Glomerular visceral epithelial cell (primary cell): Measurements from ENCODE around the gene IKZF4.
A peak's percentile ranks its signal among the peaks of the same experiment; 100 is the strongest.
"Not testable (repeated sequence)": the region's sequence is repeated elsewhere in the genome, so short reads cannot be mapped to it uniquely, and the experiment has no call there.

ENCODE experiments used
- DNase-seq: peaks from one replicate; pipeline ENCODE4 v3.0.0-alpha.2; 2016; ENCODE audit errors: extremely low spot score

Gene IKZF4

DNA sequence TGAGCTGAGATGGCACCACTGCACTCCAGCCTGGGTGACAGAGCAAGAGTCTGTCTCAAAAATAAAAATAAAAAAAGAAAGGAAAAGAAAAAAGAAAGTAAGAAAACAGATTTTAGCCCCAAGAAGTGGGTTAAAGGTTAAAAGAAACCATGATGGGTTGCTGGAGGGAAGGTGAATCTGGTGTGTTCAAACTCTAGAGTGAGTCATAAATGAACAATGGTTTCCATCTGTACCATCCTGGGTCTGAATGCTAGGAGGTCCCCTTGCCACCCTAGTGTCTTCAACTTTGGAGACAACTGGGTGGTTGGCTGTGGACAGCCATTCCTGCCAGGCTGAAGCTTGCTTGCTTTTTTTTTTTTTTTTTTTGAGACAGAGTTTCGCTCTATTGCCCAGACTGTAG lies 19.3 kb downstream of the IKZF4 start:
- DNase-seq = no peak

GRCh38 chr12:56040963-56041551 lies 20.2 kb downstream of the IKZF4 start:
- DNase-seq = no peak

DNA sequence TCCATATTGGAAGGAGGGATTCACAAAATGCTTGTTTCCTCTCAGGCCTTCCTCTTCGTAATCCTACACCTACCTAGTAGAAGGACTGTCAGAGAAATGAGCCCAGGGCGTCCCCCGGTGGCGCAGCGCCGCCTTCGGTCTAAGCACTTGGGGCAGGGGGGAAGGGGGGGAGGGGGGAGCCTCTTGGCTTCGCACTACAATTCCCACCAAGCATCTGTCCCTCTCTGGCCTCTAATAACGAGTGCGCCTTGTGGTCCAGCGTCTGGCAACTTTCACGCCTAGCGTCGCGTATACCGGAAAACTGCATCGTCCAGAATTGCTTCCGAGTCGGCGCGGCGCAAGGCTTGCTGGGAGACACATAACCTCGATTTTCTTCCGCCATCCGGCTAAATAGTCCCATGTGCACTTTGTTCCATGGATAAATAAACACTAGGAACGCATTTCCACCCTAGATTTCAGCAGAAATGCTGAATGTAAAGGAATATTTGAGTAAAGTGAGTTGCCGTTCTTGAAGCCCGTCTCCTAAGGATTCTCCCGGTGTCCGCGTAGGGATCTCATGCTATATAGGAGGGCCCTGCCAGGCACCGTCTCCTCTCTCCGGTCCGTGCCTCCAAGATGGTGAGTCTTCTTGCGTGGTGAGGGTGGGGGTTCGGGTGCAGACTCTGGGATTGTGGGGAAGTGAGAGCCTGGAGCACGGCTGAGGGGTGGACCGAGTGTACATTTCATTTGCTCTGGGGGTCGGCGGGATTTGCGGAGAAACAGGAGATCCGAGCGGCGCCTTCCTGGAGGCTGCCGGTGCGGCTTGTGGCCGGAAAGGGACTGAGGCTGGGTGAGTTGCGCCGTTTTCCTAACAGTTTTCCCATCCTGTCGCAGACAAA lies 20.9 kb downstream of the IKZF4 start, which contains the start of gene RPS26:
Gene RPS26 (plus strand): TSS at position 367 of the 878 bp plus-strand sequence. CDS start 249 bp downstream, at position 616.
- DNase-seq = peak; percentile 99

DNA sequence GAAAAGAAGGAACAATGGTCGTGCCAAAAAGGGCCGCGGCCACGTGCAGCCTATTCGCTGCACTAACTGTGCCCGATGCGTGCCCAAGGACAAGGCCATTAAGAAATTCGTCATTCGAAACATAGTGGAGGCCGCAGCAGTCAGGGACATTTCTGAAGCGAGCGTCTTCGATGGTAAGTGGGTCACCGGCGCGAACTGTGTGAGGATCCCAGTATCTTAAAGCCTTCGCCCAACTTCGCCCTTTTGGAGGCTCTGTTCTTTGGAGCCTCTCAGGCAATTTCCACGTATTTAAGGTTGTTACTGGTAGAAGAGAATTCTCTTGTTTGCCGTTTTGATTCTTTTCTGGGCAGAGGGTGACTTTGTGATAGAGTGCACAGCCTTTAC lies 21.6 kb downstream of the IKZF4 start:
- not testable (repeated sequence) for DNase-seq

- DNase-seq = no peak
Observed at GRCh38 chr12:56042843-56043242, 22.0 kb downstream of the IKZF4 start.

GRCh38 chr12:56046027-56046780 lies 25.4 kb downstream of the IKZF4 start:
- DNase-seq = peak; percentile 16

DNA sequence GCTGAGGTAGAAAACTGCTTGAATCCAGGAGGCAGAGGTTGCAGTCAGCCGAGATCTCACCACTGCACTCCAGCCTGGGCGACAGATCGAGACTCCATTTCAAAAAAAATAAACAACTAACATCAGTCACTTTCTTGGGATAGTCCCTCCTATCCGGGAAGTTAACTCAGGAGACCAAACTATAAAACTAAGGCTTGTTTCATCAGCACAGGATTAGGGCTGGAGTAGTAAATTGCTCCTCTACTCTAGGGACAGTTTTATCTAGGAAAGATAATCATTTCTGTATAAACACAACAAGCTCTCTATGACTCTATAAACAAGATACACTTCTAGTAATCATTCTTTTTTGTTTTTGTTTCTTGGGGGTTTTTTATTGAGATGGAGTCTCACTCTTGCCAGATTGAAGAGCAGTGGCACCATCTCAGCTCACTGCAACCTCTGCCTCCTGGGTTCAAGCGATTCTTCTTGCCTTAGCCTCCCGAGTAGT lies 32.6 kb downstream of the IKZF4 start:
- DNase-seq = no peak

GRCh38 chr12:56059964-56060363 lies 39.1 kb downstream of the IKZF4 start:
- DNase-seq = peak; percentile 54

DNA sequence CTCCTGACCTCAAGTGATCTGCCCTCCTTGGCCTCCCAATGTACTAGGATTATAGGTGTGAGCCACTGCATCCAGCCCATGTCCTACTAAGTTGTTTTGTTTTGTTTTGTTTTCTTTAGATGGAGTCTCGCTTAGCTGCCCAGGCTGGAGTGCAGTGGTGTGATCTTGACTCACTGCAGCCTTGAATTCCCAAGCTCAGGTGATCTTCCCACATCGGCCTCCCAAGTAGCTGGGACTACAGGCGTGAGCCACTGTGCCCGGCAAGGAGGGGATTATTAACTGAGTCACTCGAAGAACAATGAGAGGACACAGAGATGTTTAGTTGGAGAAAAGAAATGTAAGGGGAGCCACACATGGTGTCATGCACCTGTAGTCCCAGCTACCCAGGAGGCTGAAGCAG lies 41.1 kb downstream of the IKZF4 start:
- no peak for DNase-seq

GRCh38 chr12:56062996-56063395 lies 42.2 kb downstream of the IKZF4 start:
- no peak for DNase-seq

GRCh38 chr12:56071648-56072047 lies 50.8 kb downstream of the IKZF4 start:
- no peak for DNase-seq

GRCh38 chr12:56074396-56074795 lies 53.6 kb downstream of the IKZF4 start:
- no peak for DNase-seq

DNA sequence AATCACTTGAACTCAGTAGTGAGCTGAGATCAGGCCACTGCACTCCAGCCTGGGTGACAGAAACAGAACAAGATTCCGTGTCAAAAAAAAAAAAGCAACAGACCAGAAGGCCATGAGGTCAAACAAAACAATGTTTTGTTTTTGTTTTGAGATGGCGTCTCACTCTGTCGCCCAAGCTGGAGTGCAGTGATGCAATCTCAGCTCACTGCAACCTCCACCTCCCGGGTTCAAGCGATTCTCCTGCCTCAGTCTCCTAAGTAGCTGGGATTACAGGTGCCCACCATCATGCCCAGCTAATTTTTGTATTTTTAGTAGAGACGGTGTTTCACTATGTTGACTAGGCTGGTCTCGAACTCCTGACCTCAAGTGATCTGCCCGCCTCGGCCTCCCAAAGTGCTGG lies 57.1 kb downstream of the IKZF4 start:
- DNase-seq = not testable (repeated sequence)

- no peak for DNase-seq
Observed at GRCh38 chr12:56078427-56078826, 57.6 kb downstream of the IKZF4 start.

GRCh38 chr12:56078931-56079722 lies 58.3 kb downstream of the IKZF4 start:
- DNase-seq = peak; percentile 87

DNA sequence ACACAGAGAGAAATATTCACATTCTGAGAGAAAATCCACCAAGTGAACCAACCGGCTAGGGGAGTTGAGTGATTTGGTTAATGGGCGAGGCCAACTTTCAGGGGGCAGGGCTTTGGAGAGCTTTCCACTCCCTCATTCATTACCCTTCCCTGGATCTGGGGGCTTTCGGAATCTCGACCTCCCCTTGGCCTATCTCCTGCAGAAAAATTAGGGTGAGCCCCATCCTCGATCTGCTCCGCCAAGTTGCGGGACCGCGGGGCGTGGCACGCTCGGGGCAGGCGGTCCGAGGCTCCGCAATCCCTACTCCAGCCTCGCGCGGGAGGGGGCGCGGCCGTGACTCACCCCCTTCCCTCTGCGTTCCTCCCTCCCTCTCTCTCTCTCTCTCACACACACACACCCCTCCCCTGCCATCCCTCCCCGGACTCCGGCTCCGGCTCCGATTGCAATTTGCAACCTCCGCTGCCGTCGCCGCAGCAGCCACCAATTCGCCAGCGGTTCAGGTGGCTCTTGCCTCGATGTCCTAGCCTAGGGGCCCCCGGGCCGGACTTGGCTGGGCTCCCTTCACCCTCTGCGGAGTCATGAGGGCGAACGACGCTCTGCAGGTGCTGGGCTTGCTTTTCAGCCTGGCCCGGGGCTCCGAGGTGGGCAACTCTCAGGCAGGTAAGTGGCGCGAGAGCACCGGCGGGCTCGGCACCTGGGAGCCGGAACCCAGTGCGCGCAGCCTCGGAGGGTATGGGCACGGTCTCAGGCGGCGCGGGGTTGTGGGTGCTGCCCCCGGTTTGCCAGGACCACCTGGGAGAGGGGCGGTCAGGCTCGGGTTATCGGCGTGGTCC lies 59.1 kb downstream of the IKZF4 start, which contains the start of gene ERBB3:
Gene ERBB3 (plus strand): TSS at position 443 of the 833 bp plus-strand sequence. CDS start 136 bp downstream, at position 579.
- DNase-seq = peak; percentile 83

DNA sequence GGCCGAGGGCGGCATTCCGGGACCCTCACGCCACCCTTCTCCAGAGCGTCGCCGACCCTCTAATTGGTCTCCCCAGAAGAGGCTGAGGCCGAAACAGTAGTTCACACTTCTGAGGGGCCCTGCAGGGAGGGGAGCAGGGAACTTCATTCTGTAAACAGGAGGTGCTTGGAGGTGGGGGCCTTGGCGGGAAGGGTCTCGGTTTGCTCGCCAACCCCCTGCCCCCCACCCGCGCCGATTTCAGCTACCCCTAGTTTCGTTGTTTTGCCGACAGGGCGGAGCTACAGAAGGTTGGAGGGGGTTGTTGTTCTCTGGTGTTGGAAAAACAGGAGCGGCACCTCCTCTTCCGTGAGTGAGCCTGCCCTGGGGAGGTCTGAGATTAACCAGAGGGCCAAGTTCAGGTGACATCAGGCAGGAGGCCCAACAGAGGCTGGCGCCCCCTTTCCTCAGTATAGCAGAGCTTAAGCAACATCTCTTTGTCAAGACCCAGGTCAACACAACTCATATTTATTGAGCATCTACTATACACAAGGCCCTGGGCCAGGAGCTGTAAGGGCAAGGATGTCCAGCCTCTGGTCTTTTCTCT lies 59.8 kb downstream of the IKZF4 start:
- no peak for DNase-seq

GRCh38 chr12:56081393-56082347 lies 60.8 kb downstream of the IKZF4 start:
- no peak for DNase-seq

DNA sequence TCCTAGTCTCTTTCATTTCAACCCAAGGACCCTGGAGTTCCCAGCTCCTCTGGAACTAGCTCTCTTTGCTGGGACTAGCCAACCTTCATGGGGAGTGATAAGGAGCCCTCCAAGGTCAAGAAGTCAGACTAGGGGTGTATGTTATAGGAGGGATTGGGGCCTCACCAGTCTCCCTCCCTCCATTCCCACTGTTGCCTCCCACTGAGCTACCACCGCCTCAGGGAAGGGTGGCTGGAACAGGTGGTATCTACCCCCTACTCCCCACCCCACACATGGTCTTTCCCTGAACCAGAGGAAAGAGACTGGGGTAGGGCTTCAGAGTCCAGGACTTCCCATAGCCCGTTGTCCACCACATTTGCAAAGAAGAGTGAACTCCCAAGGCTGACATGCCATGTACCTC lies 61.5 kb downstream of the IKZF4 start:
- DNase-seq = no peak
